ENCODE results near the gene PGBD5. TPM values are rescaled to one million over a fixed set of nuclear protein-coding genes. Genes with fewer than 3 reads are reported as not detected.
A peak's percentile ranks its signal among the peaks of the same experiment; 100 is the strongest.

Gene PGBD5
- 0.15 and 0.39 TPM in 2 replicates for polyA plus RNA-seq (2012; rRNA removed)
- polyA plus RNA-seq (2012; cell fraction: cytosol; rRNA removed) = 0.13 and 0.47 TPM in 2 replicates
- polyA plus RNA-seq (2012; cell fraction: nucleus; rRNA removed) = 0.10 and 0.12 TPM in 2 replicates

- Histone ChIP-seq H3K9ac (no peak within 1 kb of the TSS), H3K9me2 (no peaks in the 10 kb centered on the region), H2AFZ (ENCODE audit: low read depth) (peak within 1 kb of the TSS; percentile 8; the same call in 1 of the 2 replicates), H3K27me3 (ENCODE audit: insufficient read depth) (peaks cover 33% of the 10 kb centered on the region), H3K4me1 (ENCODE audit: control insufficient read depth in 1 of 2, insufficient read depth in 2 of 2, low read depth in 1 of 2, low read length in 1 of 2) (peaks cover 0 to 33% of the 10 kb centered on the region in 2 experiments; a peak in 2 of 4 replicates), H3F3A (replicated peaks; ENCODE audit: insufficient read depth) (no peaks in the 10 kb centered on the region), H3K79me2 (ENCODE audit: insufficient read depth) (no peaks in the 10 kb centered on the region), H3K36me3 (replicated peaks in 1 of 2; ENCODE audit: control insufficient read depth in 1 of 2, insufficient read depth in 2 of 2, low read length in 1 of 2) (no peaks in the 10 kb centered on the region), H4K20me1 (ENCODE audit: insufficient read depth) (no peaks in the 10 kb centered on the region), H3K4me2 (peak within 1 kb of the TSS; percentile 72; the same call in 1 of the 2 replicates), H3K4me3 (ENCODE audit: low read depth in 2 of 2, low read length in 1 of 2) (peak within 1 kb of the TSS; percentile 47 to 50), H3K27ac (ENCODE audit: low read depth in 2 of 2, low read length in 1 of 2) (peak within 1 kb of the TSS in 1 of 2 experiments; percentile 60; a peak in 2 of 4 replicates), H3K9me3 (no peaks in the 10 kb centered on the region)
- WGBS (ENCODE audit: low lambda C conversion rate) = 2% methylated on average over 4 of the region's 93 CpGs
- POLR2A ChIA-PET = no interaction called here
- CTCF ChIA-PET = interaction anchor here (1.0 kb wide), 1 partner anchor 47 kb away, joined by 4 read pairs; no protein-coding TSS in a partner anchor
- DNase-seq = peak; percentile 99
- TF ChIP-seq RAD21 (IDR thresholded peaks at IDR 0.05; ENCODE audit: low read length) (no peak), IRF3 (IDR thresholded peaks at IDR 0.05; ENCODE audit: low read depth, low read length) (no peak), MEF2A (IDR thresholded peaks at IDR 0.05; ENCODE audit: borderline replicate concordance, low read depth) (no peak), REST (IDR thresholded peaks at IDR 0.05; ENCODE audit: low read depth, low read length) (peak; percentile 98), SMC3 (IDR thresholded peaks at IDR 0.05; ENCODE audit: low read depth, low read length) (no peak), FOXM1 (IDR thresholded peaks at IDR 0.05; ENCODE audit: low read depth) (no peak), CHD2 (IDR thresholded peaks at IDR 0.05; ENCODE audit: low read length, partially characterized antibody) (no peak), GABPA (IDR thresholded peaks at IDR 0.05; ENCODE audit: low read depth) (no peak), SIN3A (IDR thresholded peaks at IDR 0.05; ENCODE audit: borderline replicate concordance, low read depth, low read length) (peak; percentile 80; the same call in 1 of the 2 replicates), PBX3 (IDR thresholded peaks at IDR 0.05) (no peak), MAX (IDR thresholded peaks at IDR 0.05; ENCODE audit: low read depth) (peak; percentile 90), USF1 (IDR thresholded peaks at IDR 0.05; ENCODE audit: borderline replicate concordance, low read depth) (no peak), NFIC (IDR thresholded peaks at IDR 0.05; ENCODE audit: borderline replicate concordance) (no peak), FOSL2 (IDR thresholded peaks at IDR 0.05; ENCODE audit: borderline replicate concordance, low read depth) (no peak), ZBTB33 (IDR thresholded peaks at IDR 0.05; ENCODE audit: borderline replicate concordance, low read depth) (no peak), TAF1 (IDR thresholded peaks at IDR 0.05; ENCODE audit: borderline replicate concordance, low read depth, low read length) (no peak), GATA2 (CRISPR knock-in tag; IDR thresholded peaks at IDR 0.05) (no peak), TCF12 (IDR thresholded peaks at IDR 0.05) (no peak), YY1 (IDR thresholded peaks at IDR 0.05; ENCODE audit: low read depth) (no peak), TEAD4 (IDR thresholded peaks at IDR 0.05; ENCODE audit: borderline replicate concordance, insufficient read depth) (no peak), RXRA (IDR thresholded peaks at IDR 0.05; ENCODE audit: borderline replicate concordance, low read depth) (no peak), POLR2AphosphoS5 (IDR thresholded peaks at IDR 0.05; ENCODE audit: low read depth, low read length) (no peak), EP300 (IDR thresholded peaks at IDR 0.05; ENCODE audit: borderline replicate concordance in 1 of 2, low read depth in 1 of 2, low read length in 1 of 2) (no peak), ELF1 (IDR thresholded peaks at IDR 0.05) (peak; percentile 18; the same call in 1 of the 2 replicates)
These were observed at the start of gene PGBD5 for GRCh38 chr1:230426246-230427093. TSS of gene PGBD5 (minus strand) at chr1:230426332. CDS start at chr1:230425928, 404 bp downstream.

All from SK-N-SH (cell line).